GM21360 (cell line): ENCODE results near the gene PLOD1.
A peak's percentile ranks its signal among the peaks of the same experiment; 100 is the strongest.
"Not testable (repeated sequence)": the region's sequence is repeated elsewhere in the genome, so short reads cannot be mapped to it uniquely, and the experiment has no call there.

Experiments used
- ATAC-seq: cut with Tn5 transposase; IDR thresholded peaks from one replicate; pipeline ENCODE4 v1.9.1; 2021; ENCODE audit warnings: mild to moderate bottlenecking, moderate library complexity; ENCODE audit not compliant: unreplicated experiment

Gene PLOD1

GRCh38 chr1:11934302-11935056 lies at the start of gene PLOD1:
Gene PLOD1, plus strand, starts transcription at chr1:11934717. Its CDS starts 63 bp downstream, at chr1:11934780.
- ATAC-seq: peak; percentile 85

DNA sequence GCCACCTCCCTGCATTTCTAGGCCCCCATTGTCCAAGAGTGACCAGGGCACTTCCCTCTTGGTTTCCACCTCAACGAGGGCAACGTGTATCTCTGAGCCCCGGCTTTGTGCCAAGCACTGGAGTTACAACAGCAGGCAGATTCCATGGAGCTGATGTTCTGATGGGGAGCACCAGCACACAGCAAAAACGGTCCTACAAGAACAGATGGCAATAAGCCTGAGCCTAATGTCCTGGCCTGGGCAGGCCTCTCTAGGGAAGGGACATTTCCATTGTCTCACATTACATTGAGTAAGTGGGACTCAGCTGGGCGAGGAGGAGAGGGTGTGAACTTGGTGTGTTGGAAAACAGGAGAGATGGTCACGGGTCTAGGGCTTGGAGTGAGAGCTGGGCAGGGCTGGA lies 48.6 kb upstream of the PLOD1 start:
- ATAC-seq: no peak

- no peak for ATAC-seq
Observed at GRCh38 chr1:11886986-11887665, 47.4 kb upstream of the PLOD1 start.

DNA sequence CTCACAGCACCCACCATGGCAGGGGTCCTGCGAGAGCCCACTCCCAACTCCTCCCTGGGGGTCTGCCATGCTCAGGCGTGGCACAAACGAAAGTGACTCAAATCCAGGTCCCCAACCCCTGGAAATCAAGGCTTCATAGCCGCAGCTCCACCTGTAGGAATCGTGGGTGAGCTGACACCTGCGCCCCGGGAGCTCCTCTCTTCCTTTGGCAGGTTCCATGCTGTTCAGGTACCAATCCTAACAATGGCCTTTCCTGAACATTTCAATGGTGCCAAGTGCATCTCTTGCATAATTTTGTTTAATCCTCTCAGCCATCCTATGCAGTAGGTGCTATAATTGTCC lies 46.9 kb upstream of the PLOD1 start:
- ATAC-seq: no peak

GRCh38 chr1:11888206-11888876 lies 46.2 kb upstream of the PLOD1 start:
- no peak for ATAC-seq

GRCh38 chr1:11888877-11889208 lies 45.7 kb upstream of the PLOD1 start:
- ATAC-seq: no peak

DNA sequence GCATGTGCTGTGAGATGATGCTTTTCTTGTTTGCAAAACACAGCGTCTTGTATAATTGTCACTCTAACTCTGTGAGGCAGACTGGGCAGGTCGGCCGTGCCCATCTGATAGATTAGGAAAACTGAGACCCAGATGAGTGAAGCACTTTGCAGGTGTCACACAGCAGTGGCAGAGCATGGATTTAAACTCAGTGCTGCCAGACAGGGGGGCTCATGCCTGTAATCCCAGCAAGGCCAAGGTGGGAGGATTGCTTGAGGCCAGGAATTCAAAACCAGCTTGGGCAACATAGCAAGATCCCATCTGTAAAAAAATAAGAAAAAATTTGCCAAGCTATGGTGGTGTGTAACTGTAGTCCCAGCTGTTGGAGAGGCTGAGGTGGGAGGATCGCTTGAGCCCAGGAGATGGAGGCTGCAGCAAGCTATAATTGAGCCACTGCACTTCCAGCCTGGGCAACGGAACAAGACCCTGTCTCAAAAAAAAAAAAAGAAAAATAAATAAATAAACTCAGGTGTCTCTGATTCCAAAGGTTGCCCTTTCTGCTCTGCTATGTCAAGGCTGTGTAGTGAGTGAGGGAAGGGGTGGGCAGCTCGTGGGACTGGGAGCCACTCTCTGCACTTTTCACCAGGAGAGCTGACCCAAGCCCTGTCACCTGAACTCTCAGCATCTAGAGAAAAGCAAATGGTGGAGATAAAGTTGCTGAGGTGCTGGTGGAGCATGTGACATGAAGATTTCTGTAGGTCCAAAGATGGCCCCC lies 42.9 kb upstream of the PLOD1 start:
- no peak for ATAC-seq

DNA sequence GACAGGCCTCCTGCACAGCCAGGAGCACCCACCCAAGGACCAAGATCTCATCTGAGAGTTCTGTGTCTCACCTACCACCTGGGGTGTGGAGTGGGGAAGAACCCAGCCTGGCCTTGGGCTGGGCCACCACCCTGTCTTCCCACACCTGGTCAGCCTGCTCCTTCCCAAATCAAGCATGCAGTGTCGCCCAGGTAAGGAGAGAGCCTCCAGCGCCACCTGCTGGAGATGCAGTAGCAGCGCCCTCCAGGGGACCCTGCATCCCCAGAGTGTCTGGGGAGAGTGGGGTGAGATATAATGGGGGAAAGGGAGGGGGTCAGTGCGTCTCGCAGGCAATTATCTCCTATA lies 40.6 kb upstream of the PLOD1 start:
- no peak for ATAC-seq

GRCh38 chr1:11894501-11894900 lies 40.0 kb upstream of the PLOD1 start:
- ATAC-seq: not testable (repeated sequence)

DNA sequence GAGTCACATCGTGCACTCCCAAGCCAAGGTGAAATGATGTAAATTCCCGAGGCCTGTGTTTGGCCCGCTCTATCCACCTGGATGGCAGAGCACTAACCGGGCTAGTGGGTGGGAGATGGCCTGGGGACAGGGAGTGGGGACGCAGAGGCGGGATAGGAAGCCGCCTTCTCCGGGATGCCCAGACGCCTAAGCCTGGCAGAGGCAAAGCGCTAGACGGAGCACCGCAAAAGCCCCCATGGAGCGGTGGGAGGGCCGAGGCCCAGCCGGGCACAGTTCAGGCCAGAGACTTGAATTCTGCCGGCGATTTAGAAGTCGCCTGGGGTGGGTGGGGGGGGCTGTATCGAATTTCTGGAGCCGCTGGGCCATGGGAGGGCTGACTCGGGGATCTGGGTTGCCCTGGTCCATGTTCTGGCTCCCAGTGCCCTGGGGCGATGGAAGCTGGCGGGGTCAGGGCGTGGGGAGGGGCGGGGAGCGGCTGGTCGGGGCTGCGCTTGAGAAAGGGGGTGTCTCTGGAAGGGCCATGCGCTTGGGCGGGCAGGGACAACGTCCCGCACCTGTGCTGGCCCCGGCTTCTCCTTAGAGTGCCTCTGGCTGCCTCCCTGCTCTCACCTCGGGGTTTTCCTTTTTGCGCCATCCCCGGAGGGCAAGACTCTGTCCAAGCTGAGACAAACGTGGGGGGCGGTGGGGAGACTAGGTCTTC lies 36.3 kb upstream of the PLOD1 start:
- ATAC-seq: no peak

GRCh38 chr1:11898831-11899467 lies 35.6 kb upstream of the PLOD1 start:
- ATAC-seq: no peak

DNA sequence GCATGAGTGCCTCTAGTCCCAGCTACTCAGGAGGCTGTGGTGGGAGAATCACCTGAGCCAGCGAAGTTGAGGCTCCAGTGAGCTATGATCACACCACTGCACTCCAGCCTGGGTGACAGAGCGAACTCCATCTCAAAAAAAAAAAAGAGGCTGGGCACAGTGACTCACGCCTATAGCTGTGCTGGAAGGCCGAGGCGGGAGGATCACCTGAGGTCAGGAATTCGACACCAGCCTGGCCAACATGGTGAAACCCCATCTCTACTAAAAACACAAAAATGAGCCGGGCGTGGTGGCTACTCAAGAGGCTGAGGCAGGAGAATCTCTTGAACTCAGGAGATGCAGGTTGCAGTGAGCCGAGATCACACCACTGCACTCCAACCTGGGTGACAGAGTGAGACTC lies 33.1 kb upstream of the PLOD1 start:
- not testable (repeated sequence) for ATAC-seq

DNA sequence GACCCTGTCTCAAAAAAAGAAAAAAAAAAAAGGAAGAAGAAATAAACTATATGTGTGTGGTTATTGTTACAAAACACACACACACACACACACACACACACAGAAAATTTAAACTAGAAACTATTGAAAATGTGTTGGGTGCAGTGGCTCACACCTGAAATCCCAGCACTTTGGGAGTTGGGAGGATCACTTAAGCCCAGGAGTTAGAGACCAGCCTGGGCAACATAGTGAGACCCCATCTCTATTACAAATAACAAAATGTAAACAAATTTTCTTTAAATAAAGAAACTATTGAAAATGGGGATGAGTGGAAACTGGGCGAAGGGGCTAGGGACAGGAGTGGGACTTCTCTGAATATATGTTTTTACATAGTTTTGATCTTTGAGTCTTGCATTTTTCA lies 31.3 kb upstream of the PLOD1 start:
- ATAC-seq: no peak

DNA sequence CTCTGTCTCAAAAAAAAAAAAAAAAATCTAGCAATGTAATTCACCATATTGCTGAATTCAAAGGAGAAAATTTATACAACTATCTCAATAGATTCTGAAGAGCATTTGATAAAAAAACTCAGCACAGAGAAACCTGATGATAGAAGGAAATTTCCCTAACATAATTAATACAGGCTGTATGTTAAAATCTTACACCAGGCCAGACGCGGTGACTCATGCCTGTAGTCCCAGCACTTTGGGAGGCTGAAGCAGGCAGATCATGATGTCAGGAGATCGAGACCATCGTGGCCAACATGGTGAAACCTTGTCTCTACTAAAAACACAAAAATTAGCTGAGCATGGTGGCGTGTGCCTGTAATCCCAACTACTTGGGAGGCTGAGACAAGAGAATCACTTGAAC lies 30.4 kb upstream of the PLOD1 start:
- ATAC-seq: not testable (repeated sequence)

DNA sequence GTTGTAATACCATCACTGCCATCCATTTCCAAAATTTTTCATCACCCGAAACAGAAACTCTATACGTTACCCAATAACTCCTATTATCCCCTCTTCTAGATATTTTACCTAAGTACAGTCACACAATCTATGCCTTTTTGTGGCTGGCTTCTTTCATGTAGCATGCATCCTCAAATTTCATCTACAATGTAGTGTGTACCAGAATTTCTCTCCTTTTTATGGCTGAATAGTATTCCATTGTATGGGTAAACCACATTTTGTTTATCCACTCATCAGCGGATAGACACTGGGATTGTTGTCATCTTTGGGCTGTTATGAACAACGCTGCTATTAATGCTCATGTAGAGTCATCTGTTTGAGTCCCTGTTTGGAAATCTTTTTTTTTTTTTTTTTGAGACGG lies 29.5 kb upstream of the PLOD1 start:
- ATAC-seq: no peak

DNA sequence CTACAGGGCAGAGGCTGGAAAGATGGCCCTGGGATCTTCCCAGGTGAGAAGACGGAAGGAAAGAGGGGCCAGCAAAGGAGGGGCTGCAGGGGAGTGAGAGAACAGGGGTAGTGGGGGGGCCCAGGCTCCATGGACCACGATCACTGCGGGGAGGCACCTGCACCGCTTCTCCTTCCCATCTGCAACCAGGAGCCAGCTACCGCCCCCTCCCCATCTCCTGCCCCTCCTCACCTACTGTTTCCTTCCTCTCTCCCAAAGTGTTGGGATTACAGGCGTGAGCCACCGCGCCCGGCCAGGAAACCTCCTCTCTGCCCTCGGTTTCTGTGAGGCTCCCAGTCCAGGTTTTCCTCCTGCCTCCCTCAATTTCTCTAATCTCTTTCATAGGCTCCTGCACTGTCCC lies 27.6 kb upstream of the PLOD1 start:
- no peak for ATAC-seq

DNA sequence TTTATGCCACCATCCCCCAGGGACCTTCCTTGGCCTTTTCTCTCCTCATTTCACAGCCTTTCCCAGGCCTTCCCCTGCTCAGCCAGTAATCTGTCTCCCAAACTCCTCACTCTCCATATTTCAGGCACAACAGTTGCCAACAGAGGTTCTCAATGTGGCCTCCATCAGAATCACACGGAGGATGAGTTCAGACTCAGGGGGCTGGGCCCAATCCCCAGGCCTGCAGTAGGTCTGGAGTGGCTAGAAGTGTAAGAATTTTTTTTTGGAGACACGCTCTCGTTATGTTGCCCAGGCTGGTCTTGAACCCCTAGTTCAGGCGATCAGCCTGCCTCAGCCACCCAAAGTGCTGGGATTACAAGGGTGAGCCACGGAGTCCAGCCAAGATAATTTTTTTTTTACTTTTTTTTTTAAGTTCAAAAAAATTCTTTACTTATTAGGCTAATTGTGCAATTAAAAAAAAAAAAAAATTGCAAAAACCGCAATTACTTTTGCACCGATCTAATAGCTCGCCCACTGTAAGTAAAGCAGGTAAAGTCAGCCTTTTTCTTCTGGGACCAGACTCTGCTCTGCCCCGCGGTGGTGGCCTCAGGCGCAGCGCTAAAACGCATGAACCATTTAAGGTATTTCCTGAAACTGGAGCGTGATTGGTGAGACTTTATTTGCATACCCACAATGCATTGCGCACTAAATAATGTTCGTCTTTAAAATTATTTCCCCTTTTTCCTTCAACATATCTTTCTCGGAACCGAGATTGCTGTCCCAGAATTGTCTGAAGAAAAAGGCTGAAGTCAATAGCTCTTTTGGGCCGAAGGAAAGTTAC lies 27.0 kb upstream of the PLOD1 start:
- peak; percentile 43 for ATAC-seq

- peak; percentile 37 for ATAC-seq
Observed at GRCh38 chr1:11908095-11908675, 26.3 kb upstream of the PLOD1 start.

DNA sequence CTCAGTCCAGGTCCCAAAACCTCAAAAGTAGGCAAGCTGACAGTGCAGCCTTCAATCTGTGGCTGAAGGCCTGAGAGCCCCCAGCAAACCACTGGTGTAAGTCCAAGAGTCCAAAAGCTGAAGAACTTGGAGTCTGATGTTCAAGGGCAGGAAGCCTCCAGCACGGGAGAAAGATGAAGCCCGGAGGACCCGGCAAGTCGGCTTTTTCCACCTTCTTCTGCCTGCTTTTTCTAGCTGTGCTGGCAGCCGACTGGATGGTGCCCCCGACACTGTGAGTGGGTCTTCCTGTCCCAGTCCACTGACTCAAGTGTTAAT lies 23.6 kb upstream of the PLOD1 start:
- not testable (repeated sequence) for ATAC-seq
